ENCODE results near the gene PMPCA. TPM values are rescaled to one million over a fixed set of nuclear protein-coding genes. Genes with fewer than 3 reads are reported as not detected.

Gene PMPCA
- total RNA-seq, 2 donors from 2014 or later, result 82.7 to 85.4 TPM

GRCh38 chr9:136377341-136378169, 32.9 kb upstream of the PMPCA start:
- no peak for TF ChIP-seq CTCF (conservative IDR thresholded peaks at IDR 0.05)
- peaks cover 8% of the 10 kb centered on the region for H3K36me3 Mint-ChIP-seq (ENCODE audit: low read depth)
- H3K27ac Mint-ChIP-seq, result no peak overlapping the region
- H3K9ac ChIP-seq (ENCODE audit: extremely low read depth, low read length, poor library complexity, severe bottlenecking), result no peak overlapping the region
- H3K4me3 Mint-ChIP-seq, result no peak overlapping the region
- H3K9me3 ChIP-seq (ENCODE audit: control insufficient read depth, low read length), result no peaks in the 10 kb centered on the region
- H3K9me3 Mint-ChIP-seq, result no peaks in the 10 kb centered on the region
- peaks cover 14% of the 10 kb centered on the region for H3K36me3 ChIP-seq (ENCODE audit: control insufficient read depth, insufficient read depth, low read length)
- no peaks in the 10 kb centered on the region for H3K27me3 ChIP-seq (ENCODE audit: control insufficient read depth, insufficient read depth, low read length, poor library complexity, severe bottlenecking)
- 93 to 95% methylated on average over 16 to 32 of the region's 32 CpGs for WGBS, 2 experiments (ENCODE audit: insufficient coverage in 1 of 2, insufficient read length in 1 of 2)
- no peak for DNase-seq
- no peak overlapping the region for H3K27ac ChIP-seq (ENCODE audit: low read depth, low read length)
- H3K4me1 Mint-ChIP-seq, result no peaks in the 10 kb centered on the region
- no peaks in the 10 kb centered on the region for H3K4me1 ChIP-seq (ENCODE audit: control insufficient read depth, insufficient read depth, low read length)
- no peaks in the 10 kb centered on the region for H3K27me3 Mint-ChIP-seq (ENCODE audit: insufficient read depth)
- H3K4me3 ChIP-seq (ENCODE audit: low read length), result no peak overlapping the region

- Histone ChIP-seq H3K4me1 (ENCODE audit: control insufficient read depth, insufficient read depth, low read length) (no peaks in the 10 kb centered on the region), H3K9me3 (ENCODE audit: control insufficient read depth, low read length) (no peaks in the 10 kb centered on the region), H3K27me3 (ENCODE audit: control insufficient read depth, insufficient read depth, low read length, poor library complexity, severe bottlenecking) (no peaks in the 10 kb centered on the region), H3K27ac (ENCODE audit: low read depth, low read length) (no peak overlapping the region), H3K9ac (ENCODE audit: extremely low read depth, low read length, poor library complexity, severe bottlenecking) (no peak overlapping the region), H3K36me3 (ENCODE audit: control insufficient read depth, insufficient read depth, low read length) (peaks cover 21% of the 10 kb centered on the region), H3K4me3 (ENCODE audit: low read length) (no peak overlapping the region)
- Mint-ChIP-seq H3K4me1 (no peaks in the 10 kb centered on the region), H3K4me3 (no peak overlapping the region), H3K36me3 (ENCODE audit: low read depth) (peaks cover 8% of the 10 kb centered on the region), H3K27ac (no peak overlapping the region), H3K27me3 (ENCODE audit: insufficient read depth) (no peaks in the 10 kb centered on the region), H3K9me3 (no peaks in the 10 kb centered on the region)
- no peak for TF ChIP-seq CTCF (conservative IDR thresholded peaks at IDR 0.05)
- DNase-seq, result no peak
- 91 to 93% methylated on average over 20 to 28 of the region's 28 CpGs for WGBS, 2 experiments (ENCODE audit: insufficient coverage in 1 of 2, insufficient read length in 1 of 2)
These were observed 32.1 kb upstream of the PMPCA start for GRCh38 chr9:136378170-136379002.

- H3K4me1 Mint-ChIP-seq, result no peaks in the 10 kb centered on the region
- H3K9me3 ChIP-seq (ENCODE audit: control insufficient read depth, low read length), result no peaks in the 10 kb centered on the region
- H3K4me3 ChIP-seq (ENCODE audit: low read length), result no peak overlapping the region
- TF ChIP-seq CTCF (conservative IDR thresholded peaks at IDR 0.05), result no peak
- H3K27me3 ChIP-seq (ENCODE audit: control insufficient read depth, insufficient read depth, low read length, poor library complexity, severe bottlenecking), result no peaks in the 10 kb centered on the region
- no peak overlapping the region for H3K4me3 Mint-ChIP-seq
- H3K27ac Mint-ChIP-seq, result no peak overlapping the region
- H3K4me1 ChIP-seq (ENCODE audit: control insufficient read depth, insufficient read depth, low read length), result no peaks in the 10 kb centered on the region
- no peak overlapping the region for H3K27ac ChIP-seq (ENCODE audit: low read depth, low read length)
- WGBS, 2 experiments (ENCODE audit: insufficient coverage in 1 of 2, insufficient read length in 1 of 2), result 90 to 95% methylated on average over 11 to 18 of the region's 18 CpGs
- H3K36me3 ChIP-seq (ENCODE audit: control insufficient read depth, insufficient read depth, low read length), result peaks cover 26% of the 10 kb centered on the region
- no peak for DNase-seq
- no peaks in the 10 kb centered on the region for H3K27me3 Mint-ChIP-seq (ENCODE audit: insufficient read depth)
- no peak overlapping the region for H3K9ac ChIP-seq (ENCODE audit: extremely low read depth, low read length, poor library complexity, severe bottlenecking)
- no peaks in the 10 kb centered on the region for H3K9me3 Mint-ChIP-seq
- H3K36me3 Mint-ChIP-seq (ENCODE audit: low read depth), result peaks cover 10% of the 10 kb centered on the region
These were observed 31.5 kb upstream of the PMPCA start for GRCh38 chr9:136379003-136379287.
